Loucy (cell line): ENCODE data around the gene MOGAT2.

ENCODE experiments used
- H2AFZ ChIP-seq: fragments of 200-600 bp; sonication (generic); 2 replicates; pipeline ENCODE4 v1.6.0; 2016; ENCODE audit warnings: antibody characterized with exemption, mild to moderate bottlenecking, low read length, moderate library complexity
- H3F3A ChIP-seq: fragments of 200-600 bp; 2 replicates; pipeline ENCODE4 v1.6.0; 2016; ENCODE audit warnings: antibody characterized with exemption, low read depth, mild to moderate bottlenecking
- H3K27me3 ChIP-seq: fragments of 200-600 bp; sonication (generic); 2 replicates; pipeline ENCODE4 v1.6.1; 2014; ENCODE audit warnings: low read length, mild to moderate bottlenecking; ENCODE audit not compliant: insufficient read depth, poor library complexity, severe bottlenecking
- H3K36me3 ChIP-seq: fragments of 200-600 bp; sonication (generic); 2 replicates; pipeline ENCODE4 v1.6.1; 2016; ENCODE audit warnings: low read length; ENCODE audit not compliant: insufficient read depth
- H3K4me1 ChIP-seq: fragments of 200-600 bp; sonication (generic); 2 replicates; pipeline ENCODE4 v1.5.1; 2014; ENCODE audit warnings: low read length, mild to moderate bottlenecking; ENCODE audit not compliant: insufficient read depth, poor library complexity, severe bottlenecking
- H3K4me2 ChIP-seq: fragments of 200-600 bp; sonication (generic); 2 replicates; pipeline ENCODE4 v1.6.0; 2014; ENCODE audit warnings: antibody characterized with exemption, low read length, low read depth, mild to moderate bottlenecking; ENCODE audit not compliant: poor library complexity, severe bottlenecking
- H3K4me3 ChIP-seq: fragments of 200-600 bp; sonication (generic); 2 replicates; pipeline ENCODE4 v1.5.1; 2014; ENCODE audit warnings: low read length, mild to moderate bottlenecking, mixed read lengths; ENCODE audit not compliant: poor library complexity, severe bottlenecking
- H3K79me2 ChIP-seq: fragments of 200-600 bp; sonication (generic); 2 replicates; pipeline ENCODE4 v1.6.1; 2014; ENCODE audit warnings: low read length; ENCODE audit not compliant: insufficient read depth
- H3K9ac ChIP-seq: fragments of 200-600 bp; sonication (generic); 2 replicates; pipeline ENCODE4 v1.6.0; 2014; ENCODE audit warnings: mild to moderate bottlenecking, low read depth, low read length, moderate library complexity; ENCODE audit not compliant: poor library complexity, severe bottlenecking
- H3K9me2 ChIP-seq: fragments of 200-600 bp; sonication (generic); replicated peaks from 2 replicates; pipeline ENCODE4 v1.6.1; 2016; ENCODE audit warnings: low read depth, low read length, mixed read lengths
- H3K9me3 ChIP-seq: fragments of 200-600 bp; sonication (generic); 2 replicates; pipeline ENCODE4 v1.6.1; 2014; ENCODE audit warnings: mild to moderate bottlenecking, antibody characterized with exemption, low read length, low read depth; ENCODE audit not compliant: insufficient read depth
- H4K20me1 ChIP-seq: fragments of 200-600 bp; sonication (generic); 2 replicates; pipeline ENCODE4 v1.6.0; 2014; ENCODE audit warnings: antibody characterized with exemption, low read length, mild to moderate bottlenecking; ENCODE audit not compliant: insufficient read depth, poor library complexity, severe bottlenecking
- CTCF ChIP-seq: fragments of 200-600 bp; sonication (generic); conservative IDR thresholded peaks from 2 replicates; pipeline ENCODE4 v1.5.1; 2014; ENCODE audit warnings: mild to moderate bottlenecking, antibody characterized with exemption, low read length
- EZH2phosphoT487 ChIP-seq: fragments of 200-600 bp; IDR thresholded peaks from 2 replicates; pipeline ENCODE4 v1.6.1; 2018; ENCODE audit warnings: antibody characterized with exemption, mild to moderate bottlenecking, moderate library complexity, borderline replicate concordance

The MOGAT2 gene

DNA sequence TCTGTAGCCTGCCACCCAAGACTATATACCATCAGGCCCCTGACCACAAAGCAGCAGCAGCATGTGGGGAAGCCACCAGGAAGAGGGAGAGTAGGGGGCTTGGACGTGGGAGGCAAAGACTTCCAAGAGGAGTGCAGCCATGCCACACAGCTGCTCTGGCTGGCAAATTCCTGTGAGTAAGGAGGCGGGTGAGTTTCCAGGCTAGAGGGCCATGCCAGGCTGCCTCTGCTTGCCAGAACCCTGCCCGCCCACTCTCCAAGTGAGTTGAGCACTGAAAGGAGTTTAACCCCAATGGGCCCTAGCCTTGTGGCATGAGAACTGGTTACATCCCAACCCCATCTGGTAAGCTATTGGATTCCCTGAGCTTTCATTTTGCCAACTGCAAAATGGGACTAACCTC lies 46.2 kb downstream of the MOGAT2 start:
- Histone ChIP-seq H3K9me3 (no peaks in the 10 kb centered on the region), H3K36me3 (no peaks in the 10 kb centered on the region), H3K9me2 (no peaks in the 10 kb centered on the region), H4K20me1 (no peaks in the 10 kb centered on the region), H3K4me1 (peaks cover 9% of the 10 kb centered on the region), H3K9ac (no peak overlapping the region), H3F3A (no peaks in the 10 kb centered on the region), H3K79me2 (no peaks in the 10 kb centered on the region), H3K4me2 (no peak overlapping the region), H3K4me3 (no peak overlapping the region), H3K27me3 (no peaks in the 10 kb centered on the region), H2AFZ (no peak overlapping the region)
- TF ChIP-seq CTCF (no peak), EZH2phosphoT487 (no peak)

DNA sequence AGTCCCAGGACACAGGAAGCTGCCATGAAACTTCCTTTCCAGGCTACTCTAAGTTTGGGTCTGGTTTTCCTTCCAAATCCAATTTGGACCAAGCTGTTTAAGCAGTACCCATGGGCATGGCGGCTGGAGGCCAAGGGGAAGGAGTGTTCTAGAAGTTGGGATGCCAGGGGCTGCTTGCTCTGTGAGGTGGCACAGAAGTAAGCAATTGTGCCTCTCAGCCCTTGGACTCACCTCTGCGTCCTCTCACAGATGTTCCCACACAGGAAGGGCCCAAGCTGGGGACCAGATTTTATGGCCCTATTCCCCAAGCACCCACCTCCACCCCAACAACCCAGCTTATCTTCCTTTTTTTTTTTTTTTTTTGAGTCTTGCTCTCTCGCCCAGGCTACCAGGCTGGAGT lies 47.5 kb downstream of the MOGAT2 start:
- Histone ChIP-seq H3K4me3 (no peak overlapping the region), H3K79me2 (no peaks in the 10 kb centered on the region), H4K20me1 (no peaks in the 10 kb centered on the region), H3K36me3 (no peaks in the 10 kb centered on the region), H3K9me3 (no peaks in the 10 kb centered on the region), H3K4me1 (peaks cover 21% of the 10 kb centered on the region), H3K27me3 (no peaks in the 10 kb centered on the region), H3F3A (no peaks in the 10 kb centered on the region), H3K9ac (no peak overlapping the region), H2AFZ (no peak overlapping the region), H3K9me2 (no peaks in the 10 kb centered on the region), H3K4me2 (no peak overlapping the region)
- TF ChIP-seq EZH2phosphoT487: no peak
- no peak for TF ChIP-seq CTCF

DNA sequence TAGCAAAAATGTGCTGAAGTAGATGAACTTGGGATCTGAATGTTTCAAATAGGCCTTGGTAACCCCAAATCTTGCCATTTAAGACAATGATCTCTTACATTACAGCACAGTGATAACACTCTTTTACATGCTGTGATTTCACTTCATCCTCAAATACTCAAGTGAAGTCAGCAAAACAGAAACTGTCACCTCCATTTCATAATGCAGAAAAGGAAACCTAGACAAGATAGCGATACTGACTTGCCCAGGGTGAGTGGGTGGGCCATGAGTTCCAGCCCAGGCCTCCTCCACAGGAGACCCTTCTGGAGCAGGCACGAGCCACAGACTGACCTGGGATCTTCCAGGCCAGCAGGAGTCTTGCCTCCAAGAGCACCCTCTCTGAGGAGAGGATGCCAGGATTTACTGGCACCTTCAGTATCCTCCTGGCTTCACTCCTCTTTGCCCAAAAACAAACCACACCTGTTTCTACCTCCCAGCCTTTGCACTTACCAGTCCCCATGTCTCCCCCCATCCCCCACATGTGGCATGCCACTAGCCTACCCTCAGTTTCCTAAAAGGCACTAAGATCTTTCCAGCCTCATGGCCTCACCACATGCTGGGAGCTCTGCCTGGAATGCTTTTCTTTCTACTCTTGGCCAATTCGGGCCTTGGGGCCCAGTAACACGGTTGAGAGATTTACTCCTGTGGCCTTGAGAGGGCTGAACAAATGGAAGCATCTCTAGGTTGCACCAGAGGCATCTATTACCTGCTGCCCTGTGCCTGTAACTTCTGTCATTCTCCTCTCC lies 49.0 kb downstream of the MOGAT2 start:
- no peaks in the 10 kb centered on the region for H3K9me2 ChIP-seq
- H4K20me1 ChIP-seq: no peaks in the 10 kb centered on the region
- no peaks in the 10 kb centered on the region for H3F3A ChIP-seq
- TF ChIP-seq EZH2phosphoT487 (no peak), CTCF (no peak)
- H3K4me2 ChIP-seq: no peak overlapping the region
- no peaks in the 10 kb centered on the region for H3K9me3 ChIP-seq
- H3K4me1 ChIP-seq: peaks cover 24% of the 10 kb centered on the region
- H3K79me2 ChIP-seq: no peaks in the 10 kb centered on the region
- no peak overlapping the region for H3K9ac ChIP-seq
- no peaks in the 10 kb centered on the region for H3K36me3 ChIP-seq
- H3K4me3 ChIP-seq: no peak overlapping the region
- H2AFZ ChIP-seq: no peak overlapping the region
- no peaks in the 10 kb centered on the region for H3K27me3 ChIP-seq
